NCI-H345 (cell line): ENCODE measurements around the gene TEAD1.

ENCODE experiments used
- DNase-seq: peaks from one replicate; lab custom pipeline; 2025; lab: John Stamatoyannopoulos, UW

Gene TEAD1

GRCh38 chr11:12986194-12986898 lies 312.1 kb downstream of the TEAD1 start:
- DNase-seq: no peak

GRCh38 chr11:12989428-12990161 lies 315.4 kb downstream of the TEAD1 start:
- DNase-seq: peak; percentile 68

DNA sequence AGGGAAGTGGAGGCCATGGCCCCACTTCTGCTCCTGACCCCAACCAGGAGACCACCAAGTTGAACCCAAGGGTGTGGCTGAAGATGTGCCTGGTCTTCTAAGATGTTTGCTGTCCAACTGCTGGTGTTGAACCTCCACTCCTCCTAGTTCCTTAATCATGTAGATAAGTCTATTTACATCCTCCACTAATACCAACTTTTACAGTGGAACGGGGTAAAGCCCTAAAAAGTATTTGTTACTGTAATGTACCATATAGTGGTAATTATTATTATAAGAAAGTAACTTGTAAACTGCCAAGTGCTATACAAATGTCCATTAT lies 315.9 kb downstream of the TEAD1 start:
- DNase-seq: no peak

GRCh38 chr11:12991426-12991825 lies 317.2 kb downstream of the TEAD1 start:
- DNase-seq: no peak

- DNase-seq: no peak
Measured at GRCh38 chr11:12993626-12994025, 319.4 kb downstream of the TEAD1 start.
